Breast epithelium (tissue), 4 donors: ENCODE data around the gene CHST10. TPM values are rescaled to one million over a fixed set of nuclear protein-coding genes. Genes with fewer than 3 reads are reported as not detected.

Source experiments
- DNase-seq, 2 donors: peaks; one replicate each; pipeline ENCODE4 v3.0.0-alpha.2; 2019; ENCODE audit warnings: low spot score in 2 of 2
- H3K27ac ChIP-seq, 2 donors: fragments of 200-600 bp; sonication (generic) in 1 of 2; one replicate each; pipeline ENCODE4 v1.5.1; 2016 to 2019; ENCODE audit warnings: mild to moderate bottlenecking in 1 of 2
- H3K27me3 ChIP-seq, 2 donors: fragments of 200-600 bp; sonication (generic) in 1 of 2; one replicate each; pipeline versions ENCODE4 v1.5.1 to v1.6.0; 2017 to 2019; ENCODE audit warnings: control low read depth in 1 of 2, mild to moderate bottlenecking in 1 of 2
- H3K36me3 ChIP-seq: fragments of 200-600 bp; one replicate; pipeline ENCODE4 v1.5.1; 2019
- H3K4me1 ChIP-seq, 2 donors: fragments of 200-600 bp; sonication (generic); one replicate each; pipeline ENCODE4 v1.5.1; 2016 to 2019; ENCODE audit warnings: control low read depth in 1 of 2
- H3K4me3 ChIP-seq, 3 donors: fragments of 200-600 bp; sonication (generic); 1 replicate in 2 of 3; 2 replicates in 1 of 3; pipeline ENCODE4 v1.5.1; 2016 to 2019; ENCODE audit warnings: mild to moderate bottlenecking in 3 of 3, moderate library complexity in 2 of 3
- H3K9me3 ChIP-seq, 2 donors: fragments of 200-600 bp; sonication (generic) in 1 of 2; one replicate each; pipeline ENCODE4 v1.5.1; 2016 to 2019; ENCODE audit warnings: control low read depth in 1 of 2
- POLR2A ChIP-seq: fragments of 450-650 bp; IDR thresholded peaks from one replicate; pipeline ENCODE4 v1.6.1; 2016; ENCODE audit warnings: antibody characterized with exemption, mild to moderate bottlenecking, moderate library complexity
- POLR2AphosphoS5 ChIP-seq, 3 donors: sonication (generic); formaldehyde crosslinking; IDR thresholded peaks; one replicate each; pipeline ENCODE4 v1.6.1; 2017; ENCODE audit warnings: antibody characterized with exemption in 3 of 3
- intact Hi-C: fragments of 100-400 bp; cut with DNase I; formaldehyde crosslinking; loops from one replicate; pipeline ENCODE4 v1.15.1; 2023; ENCODE audit warnings: low total_unique reads
- total RNA-seq, 3 donors: library from RNA; depleted of rRNA; stranded (reverse); fragments of >200 nt; gene quantifications; one replicate each; pipeline ENCODE4 v1.1.0, GENCODE V29; 2016
- TF ChIP-seq, protein P1 (sequence below), 3 donors: fragments of 450-650 bp; IDR thresholded peaks; one replicate each; pipeline ENCODE4 v1.5.1; 2016 to 2017; ENCODE audit warnings: antibody characterized with exemption in 3 of 3, mild to moderate bottlenecking in 3 of 3, moderate library complexity in 3 of 3

CHST10 gene
- total RNA-seq, 3 donors from 2014 or later, result 4.5 to 17.0 (median 8.3) TPM

- Histone ChIP-seq H3K9me3 (no peaks in the 10 kb centered on the region), H3K27ac (no peak overlapping the region), H3K4me1 (no peaks in the 10 kb centered on the region), H3K36me3 (no peaks in the 10 kb centered on the region), H3K4me3 (no peak overlapping the region), H3K27me3 (no peaks in the 10 kb centered on the region)
- TF ChIP-seq, protein P1, sequence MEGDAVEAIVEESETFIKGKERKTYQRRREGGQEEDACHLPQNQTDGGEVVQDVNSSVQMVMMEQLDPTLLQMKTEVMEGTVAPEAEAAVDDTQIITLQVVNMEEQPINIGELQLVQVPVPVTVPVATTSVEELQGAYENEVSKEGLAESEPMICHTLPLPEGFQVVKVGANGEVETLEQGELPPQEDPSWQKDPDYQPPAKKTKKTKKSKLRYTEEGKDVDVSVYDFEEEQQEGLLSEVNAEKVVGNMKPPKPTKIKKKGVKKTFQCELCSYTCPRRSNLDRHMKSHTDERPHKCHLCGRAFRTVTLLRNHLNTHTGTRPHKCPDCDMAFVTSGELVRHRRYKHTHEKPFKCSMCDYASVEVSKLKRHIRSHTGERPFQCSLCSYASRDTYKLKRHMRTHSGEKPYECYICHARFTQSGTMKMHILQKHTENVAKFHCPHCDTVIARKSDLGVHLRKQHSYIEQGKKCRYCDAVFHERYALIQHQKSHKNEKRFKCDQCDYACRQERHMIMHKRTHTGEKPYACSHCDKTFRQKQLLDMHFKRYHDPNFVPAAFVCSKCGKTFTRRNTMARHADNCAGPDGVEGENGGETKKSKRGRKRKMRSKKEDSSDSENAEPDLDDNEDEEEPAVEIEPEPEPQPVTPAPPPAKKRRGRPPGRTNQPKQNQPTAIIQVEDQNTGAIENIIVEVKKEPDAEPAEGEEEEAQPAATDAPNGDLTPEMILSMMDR (IDR thresholded peaks at IDR 0.05), result no peak
- TF ChIP-seq POLR2AphosphoS5 (IDR thresholded peaks at IDR 0.05), result no peak
- no peak for TF ChIP-seq POLR2A
- DNase-seq, result no peak
- intact Hi-C loops, result no loop called here
Observed at GRCh38 chr2:100399714-100400113, 17.8 kb downstream of the CHST10 start.

GRCh38 chr2:100397976-100398375, 19.5 kb downstream of the CHST10 start:
- Histone ChIP-seq H3K4me1 (no peaks in the 10 kb centered on the region), H3K27me3 (no peaks in the 10 kb centered on the region), H3K36me3 (no peaks in the 10 kb centered on the region), H3K9me3 (no peaks in the 10 kb centered on the region), H3K27ac (no peak overlapping the region), H3K4me3 (no peak overlapping the region)
- intact Hi-C loops, result no loop called here
- TF ChIP-seq POLR2AphosphoS5 (IDR thresholded peaks at IDR 0.05), result no peak
- no peak for TF ChIP-seq POLR2A
- TF ChIP-seq, protein P1 (IDR thresholded peaks at IDR 0.05), result no peak
- no peak for DNase-seq

- no peak for TF ChIP-seq POLR2A
- TF ChIP-seq POLR2AphosphoS5 (IDR thresholded peaks at IDR 0.05), result no peak
- TF ChIP-seq, protein P1 (IDR thresholded peaks at IDR 0.05), result no peak
- DNase-seq, result no peak
- no peaks in the 10 kb centered on the region for H3K4me1 ChIP-seq
- intact Hi-C loops, result no loop called here
- H3K27ac ChIP-seq, result no peak overlapping the region
- H3K9me3 ChIP-seq, result no peaks in the 10 kb centered on the region
- H3K36me3 ChIP-seq, result no peaks in the 10 kb centered on the region
- no peak overlapping the region for H3K4me3 ChIP-seq
- no peaks in the 10 kb centered on the region for H3K27me3 ChIP-seq
Observed at GRCh38 chr2:100397118-100397860, 20.2 kb downstream of the CHST10 start.

- Histone ChIP-seq H3K4me3 (no peak overlapping the region), H3K9me3 (no peaks in the 10 kb centered on the region), H3K4me1 (no peaks in the 10 kb centered on the region), H3K27ac (no peak overlapping the region), H3K36me3 (no peaks in the 10 kb centered on the region), H3K27me3 (no peaks in the 10 kb centered on the region)
- TF ChIP-seq, protein P1 (IDR thresholded peaks at IDR 0.05), result no peak
- TF ChIP-seq POLR2A (no peak), POLR2AphosphoS5 (IDR thresholded peaks at IDR 0.05) (no peak)
- no peak for DNase-seq
- intact Hi-C loops, result no loop called here
Observed at GRCh38 chr2:100396483-100396882, 21.0 kb downstream of the CHST10 start.

DNA sequence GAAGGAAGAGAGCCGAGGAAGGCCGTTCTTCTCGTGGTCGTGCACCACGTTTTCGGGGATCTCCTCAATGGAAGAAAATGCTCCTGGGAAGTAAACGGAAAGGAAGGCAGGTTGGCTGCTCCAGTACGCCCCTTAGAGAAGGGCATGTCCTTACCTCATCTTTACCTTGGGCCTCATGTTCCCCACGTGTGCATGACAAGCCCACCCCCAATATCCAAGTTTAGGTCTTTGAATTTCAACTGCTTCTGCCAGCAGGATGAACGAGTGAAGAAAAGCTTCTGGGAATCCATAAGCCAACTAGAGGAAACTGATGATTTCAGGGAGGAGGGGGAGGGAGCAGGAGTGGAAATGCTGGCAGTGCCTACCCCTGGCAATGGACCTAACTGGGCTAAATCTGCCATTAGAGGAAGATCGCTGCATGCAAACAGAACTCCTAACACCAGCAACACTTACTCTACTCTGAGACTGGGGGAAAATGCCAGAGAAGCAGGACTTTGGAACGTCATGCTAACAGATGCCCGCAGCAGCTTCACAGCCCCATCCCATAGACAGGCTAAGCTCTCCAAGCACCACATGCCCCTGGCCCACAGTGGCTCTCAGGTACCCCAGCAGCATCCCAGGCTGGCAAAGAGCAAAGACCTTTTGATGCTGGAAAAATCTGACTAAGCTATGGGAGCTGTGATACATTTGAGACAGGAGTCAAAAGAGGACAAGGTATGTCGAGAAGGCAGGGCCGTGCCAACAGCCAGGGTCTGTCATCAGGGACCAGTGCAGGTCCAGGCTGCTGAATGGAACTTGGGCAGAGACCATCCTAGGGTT, 21.7 kb downstream of the CHST10 start:
- Histone ChIP-seq H3K4me3 (no peak overlapping the region), H3K9me3 (no peaks in the 10 kb centered on the region), H3K27ac (no peak overlapping the region), H3K36me3 (no peaks in the 10 kb centered on the region), H3K4me1 (no peaks in the 10 kb centered on the region), H3K27me3 (no peaks in the 10 kb centered on the region)
- DNase-seq, result no peak
- TF ChIP-seq POLR2A (no peak), POLR2AphosphoS5 (IDR thresholded peaks at IDR 0.05) (no peak)
- TF ChIP-seq, protein P1 (IDR thresholded peaks at IDR 0.05), result no peak
- intact Hi-C loops, result loop anchor here (2.0 kb wide), 1 partner anchor 57 kb away; no protein-coding TSS in a partner anchor
